ENCODE results near the gene PRKAG2. TPM values are rescaled to one million over a fixed set of nuclear protein-coding genes. Genes with fewer than 3 reads are reported as not detected.

The PRKAG2 gene
- total and polyA plus RNA-seq, 10 donors = 15.8 to 50.9 (median 32.8) TPM

- H3K4me3 ChIP-seq = no peak overlapping the region
- H3K4me1 ChIP-seq = peaks cover 0 to 50% (median 10%) of the 10 kb centered on the region in 6 donors
- DNase-seq = peak; percentile 77
- no peak overlapping the region for H3K27ac ChIP-seq
- intact Hi-C loops (cut with DNase I; ENCODE audit: low total_unique reads) = no loop called here
- H3K9me3 ChIP-seq = no peaks in the 10 kb centered on the region
- 73 to 97% (median 79%) methylated on average over 13 of the region's 13 CpGs for WGBS, 5 donors
- no peak for TF ChIP-seq POLR2A (IDR thresholded peaks at IDR 0.05)
- TF ChIP-seq, protein P1, sequence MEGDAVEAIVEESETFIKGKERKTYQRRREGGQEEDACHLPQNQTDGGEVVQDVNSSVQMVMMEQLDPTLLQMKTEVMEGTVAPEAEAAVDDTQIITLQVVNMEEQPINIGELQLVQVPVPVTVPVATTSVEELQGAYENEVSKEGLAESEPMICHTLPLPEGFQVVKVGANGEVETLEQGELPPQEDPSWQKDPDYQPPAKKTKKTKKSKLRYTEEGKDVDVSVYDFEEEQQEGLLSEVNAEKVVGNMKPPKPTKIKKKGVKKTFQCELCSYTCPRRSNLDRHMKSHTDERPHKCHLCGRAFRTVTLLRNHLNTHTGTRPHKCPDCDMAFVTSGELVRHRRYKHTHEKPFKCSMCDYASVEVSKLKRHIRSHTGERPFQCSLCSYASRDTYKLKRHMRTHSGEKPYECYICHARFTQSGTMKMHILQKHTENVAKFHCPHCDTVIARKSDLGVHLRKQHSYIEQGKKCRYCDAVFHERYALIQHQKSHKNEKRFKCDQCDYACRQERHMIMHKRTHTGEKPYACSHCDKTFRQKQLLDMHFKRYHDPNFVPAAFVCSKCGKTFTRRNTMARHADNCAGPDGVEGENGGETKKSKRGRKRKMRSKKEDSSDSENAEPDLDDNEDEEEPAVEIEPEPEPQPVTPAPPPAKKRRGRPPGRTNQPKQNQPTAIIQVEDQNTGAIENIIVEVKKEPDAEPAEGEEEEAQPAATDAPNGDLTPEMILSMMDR (IDR thresholded peaks at IDR 0.05 in 8 of 11, conservative IDR thresholded peaks at IDR 0.05 in 3 of 11) = no peak
- H3K36me3 ChIP-seq = peaks cover 0 to 4% (median 0%) of the 10 kb centered on the region in 6 donors
- no peaks in the 10 kb centered on the region for H3K27me3 ChIP-seq (replicated peaks in 1 of 7)
Observed at GRCh38 chr7:151869455-151869854, 7.5 kb downstream of the PRKAG2 start.

GRCh38 chr7:151869109-151869428, 7.8 kb downstream of the PRKAG2 start:
- Histone ChIP-seq H3K36me3 (peaks cover 0 to 4% (median 0%) of the 10 kb centered on the region in 6 donors), H3K4me3 (no peak overlapping the region), H3K27me3 (replicated peaks in 1 of 7) (no peaks in the 10 kb centered on the region), H3K9me3 (no peaks in the 10 kb centered on the region), H3K4me1 (peaks cover 0 to 53% (median 12%) of the 10 kb centered on the region in 6 donors), H3K27ac (no peak overlapping the region)
- DNase-seq = no peak
- WGBS, 5 donors = 72 to 81% (median 79%) methylated on average over 6 of the region's 6 CpGs
- intact Hi-C loops (cut with DNase I; ENCODE audit: low total_unique reads) = no loop called here
- TF ChIP-seq POLR2A (IDR thresholded peaks at IDR 0.05) (no peak), POLR2AphosphoS5 (IDR thresholded peaks at IDR 0.05) (no peak)
- TF ChIP-seq, protein P1 (IDR thresholded peaks at IDR 0.05 in 8 of 11, conservative IDR thresholded peaks at IDR 0.05 in 3 of 11) = no peak

DNA sequence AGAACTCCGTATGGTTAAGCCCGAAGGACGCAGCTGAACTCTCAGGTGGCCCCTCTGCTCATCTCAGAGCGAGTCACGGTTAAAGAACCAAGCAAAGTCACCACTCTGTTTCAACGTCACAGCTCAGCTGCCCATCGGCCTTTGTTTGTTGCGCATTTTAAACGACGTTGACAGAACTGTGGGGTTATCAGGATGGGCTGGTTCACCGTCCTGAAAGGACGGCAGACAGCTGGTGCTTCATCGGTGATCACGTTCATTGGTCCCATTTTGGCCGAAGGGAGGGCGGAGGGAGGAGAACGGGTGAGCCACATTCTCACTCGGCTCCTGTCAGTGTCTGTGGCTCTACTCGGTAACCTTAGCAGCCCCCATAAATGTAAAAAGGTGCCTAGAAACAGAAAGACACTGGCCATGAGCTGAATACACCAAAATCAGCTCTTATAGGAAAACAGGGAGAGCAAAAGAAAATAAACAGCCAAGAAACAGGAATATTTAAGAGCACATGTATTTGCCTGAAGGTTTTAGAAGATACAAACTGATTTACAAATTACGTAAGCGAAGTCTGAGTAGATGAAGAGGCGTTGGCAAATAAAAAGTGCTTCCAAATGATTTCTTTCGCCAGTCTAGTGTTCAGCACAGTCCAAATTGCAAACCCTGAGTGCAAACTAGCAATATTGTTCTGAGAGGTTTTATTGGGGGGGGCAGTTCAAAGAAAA, 8.4 kb downstream of the PRKAG2 start:
- TF ChIP-seq, protein P1 (IDR thresholded peaks at IDR 0.05 in 8 of 11, conservative IDR thresholded peaks at IDR 0.05 in 3 of 11) = no peak
- TF ChIP-seq POLR2A (IDR thresholded peaks at IDR 0.05) (no peak), POLR2AphosphoS5 (IDR thresholded peaks at IDR 0.05) (no peak)
- no peaks in the 10 kb centered on the region for H3K27me3 ChIP-seq (replicated peaks in 1 of 7)
- peaks cover 0 to 56% (median 14%) of the 10 kb centered on the region in 6 donors for H3K4me1 ChIP-seq
- WGBS, 5 donors = 77 to 86% (median 83%) methylated on average over 23 of the region's 23 CpGs
- no peak overlapping the region for H3K4me3 ChIP-seq
- H3K27ac ChIP-seq = peak overlapping the region in 2 of 8 donors; percentile 15 to 35
- peak; percentile 54 for DNase-seq
- peaks cover 0 to 4% (median 0%) of the 10 kb centered on the region in 6 donors for H3K36me3 ChIP-seq
- H3K9me3 ChIP-seq = no peaks in the 10 kb centered on the region
- intact Hi-C loops (cut with DNase I; ENCODE audit: low total_unique reads) = no loop called here

GRCh38 chr7:151867912-151868311, 9.0 kb downstream of the PRKAG2 start:
- TF ChIP-seq, protein P1 (IDR thresholded peaks at IDR 0.05 in 8 of 11, conservative IDR thresholded peaks at IDR 0.05 in 3 of 11) = no peak
- TF ChIP-seq POLR2A (IDR thresholded peaks at IDR 0.05) (no peak), POLR2AphosphoS5 (IDR thresholded peaks at IDR 0.05) (no peak)
- Histone ChIP-seq H3K9me3 (no peaks in the 10 kb centered on the region), H3K36me3 (peaks cover 0 to 4% (median 0%) of the 10 kb centered on the region in 6 donors), H3K27me3 (replicated peaks in 1 of 7) (no peaks in the 10 kb centered on the region), H3K4me3 (no peak overlapping the region), H3K27ac (peak overlapping the region in 3 of 8 donors; percentile 15 to 35 (median 20)), H3K4me1 (peaks cover 0 to 61% (median 16%) of the 10 kb centered on the region in 6 donors)
- intact Hi-C loops (cut with DNase I; ENCODE audit: low total_unique reads) = no loop called here
- WGBS, 5 donors = 53 to 68% (median 57%) methylated on average over 6 of the region's 6 CpGs
- DNase-seq = peak; percentile 58
